Activated naive CD4-positive, alpha-beta T cell treated with anti-CD3 and anti-CD28 coated beads, Interleukin-2, amount 50 U/mL, for 16 hours (primary cell): ENCODE results near the gene CNGA3.

ENCODE experiments used
- DNase-seq: peaks from one replicate; pipeline ENCODE4 v3.0.0-alpha.2; 2020

The CNGA3 gene

GRCh38 chr2:98329549-98329948, 16.7 kb upstream of the CNGA3 start:
- DNase-seq, result no peak

- DNase-seq, result no peak
Measured at GRCh38 chr2:98332989-98333388, 13.3 kb upstream of the CNGA3 start.

- DNase-seq, result no peak
Measured at GRCh38 chr2:98333922-98334321, 12.3 kb upstream of the CNGA3 start.

GRCh38 chr2:98334439-98335078, 11.7 kb upstream of the CNGA3 start:
- DNase-seq, result no peak

GRCh38 chr2:98335271-98335670, 11.0 kb upstream of the CNGA3 start:
- DNase-seq, result no peak

- no peak for DNase-seq
Measured at GRCh38 chr2:98341241-98341640, 5.0 kb upstream of the CNGA3 start.

- no peak for DNase-seq
Measured at GRCh38 chr2:98343285-98343684, 3.0 kb upstream of the CNGA3 start.

GRCh38 chr2:98347298-98348065, 1.2 kb downstream of the CNGA3 start:
- no peak for DNase-seq

- DNase-seq, result no peak
Measured at GRCh38 chr2:98348066-98348561, 1.9 kb downstream of the CNGA3 start.

GRCh38 chr2:98350411-98350810, 4.2 kb downstream of the CNGA3 start:
- no peak for DNase-seq

GRCh38 chr2:98355881-98356280, 9.6 kb downstream of the CNGA3 start:
- DNase-seq, result no peak

- DNase-seq, result no peak
Measured at GRCh38 chr2:98356729-98357128, 10.5 kb downstream of the CNGA3 start.

GRCh38 chr2:98357849-98358248, 11.6 kb downstream of the CNGA3 start:
- DNase-seq, result no peak

GRCh38 chr2:98359986-98360385, 13.7 kb downstream of the CNGA3 start:
- no peak for DNase-seq

GRCh38 chr2:98367721-98368120, 21.5 kb downstream of the CNGA3 start:
- DNase-seq, result no peak

GRCh38 chr2:98369710-98370239, 23.5 kb downstream of the CNGA3 start:
- no peak for DNase-seq

- no peak for DNase-seq
Measured at GRCh38 chr2:98372121-98372520, 25.9 kb downstream of the CNGA3 start.

GRCh38 chr2:98372579-98372978, 26.3 kb downstream of the CNGA3 start:
- DNase-seq, result no peak

- DNase-seq, result no peak
Measured at GRCh38 chr2:98374286-98374685, 28.0 kb downstream of the CNGA3 start.

- no peak for DNase-seq
Measured at GRCh38 chr2:98374958-98375570, 28.8 kb downstream of the CNGA3 start.

- no peak for DNase-seq
Measured at GRCh38 chr2:98376301-98376910, 30.1 kb downstream of the CNGA3 start.

- DNase-seq, result no peak
Measured at GRCh38 chr2:98376996-98377395, 30.7 kb downstream of the CNGA3 start.

- DNase-seq, result no peak
Measured at GRCh38 chr2:98377544-98377943, 31.3 kb downstream of the CNGA3 start.
